GM12878 (cell line): Measurements from ENCODE around the gene IRAG1. TPM values are rescaled to one million over a fixed set of nuclear protein-coding genes. Genes with fewer than 3 reads are reported as not detected.

Experiments
- ATAC-seq: fragments of 200-7000 bp; cut with Tn5 transposase; 3 replicates; pipeline ENCODE4 v1.9.1; 2020; ENCODE audit warnings: mild to moderate bottlenecking, moderate library complexity
- BruUV-seq: library from RNA; stranded (reverse); fragments of 400-500 nt; replicated peaks from 2 replicates; lab custom pipeline; 2021; lab: Mats Ljungman, UMichigan
- CTCF ChIA-PET: fragments of 300-600 bp; sonication (Branson Sonifier 250); formaldehyde crosslinking; extraction: SDS; loops from one replicate; lab custom pipeline; 2021; ENCODE audit warnings: inconsistent platforms; lab: Yijun Ruan, JAX
- POLR2A ChIA-PET: fragments of 350-600 bp; formaldehyde crosslinking; extraction: SDS; loops from one replicate; lab custom pipeline; 2021; ENCODE audit warnings: inconsistent platforms; lab: Charles Lee
- RAD21 ChIA-PET: fragments of 300-600 bp; sonication (Branson Sonifier 250); formaldehyde crosslinking; loops from one replicate; lab custom pipeline; 2023; ENCODE audit warnings: antibody characterized with exemption; ENCODE audit not compliant: unreplicated experiment; lab: Charles Lee
- SMC1A ChIA-PET: fragments of 300-600 bp; sonication (Branson Sonifier 250); formaldehyde crosslinking; loops from one replicate; lab custom pipeline; 2023; ENCODE audit not compliant: unreplicated experiment, uncharacterized antibody; lab: Charles Lee
- DNase-seq: peaks from one replicate; pipeline ENCODE4 v3.0.0-alpha.2; 2011; ENCODE audit warnings: low read depth, low spot score
- FAIRE-seq: peaks from 3 replicates; lab custom pipeline; 2011; peaks lifted over from hg19 to GRCh38; lab: Jason Lieb, UNC
- H2AFZ ChIP-seq: 2 replicates; pipeline ENCODE4 v1.6.0; 2011; ENCODE audit warnings: low read depth, low read length, control low read depth; ENCODE audit not compliant: control insufficient read depth
- H3K27ac ChIP-seq: 2 replicates; pipeline ENCODE4 v1.5.1; 2011; ENCODE audit warnings: control low read depth; ENCODE audit not compliant: control insufficient read depth, insufficient read depth
- H3K27me3 ChIP-seq, 2 experiments: replicated peaks in 1 of 2; 2 replicates each; pipeline versions ENCODE4 v1.6.0 to v1.6.1; 2011; ENCODE audit warnings: low read length in 1 of 2; ENCODE audit not compliant: control insufficient read depth in 2 of 2, insufficient read depth in 2 of 2
- H3K36me3 ChIP-seq, 2 experiments: 2 replicates each; pipeline ENCODE4 v1.5.1; 2011; ENCODE audit warnings: low read length in 1 of 2; ENCODE audit not compliant: control insufficient read depth in 2 of 2, insufficient read depth in 2 of 2
- H3K4me1 ChIP-seq: 2 replicates; pipeline ENCODE4 v1.6.1; 2011; ENCODE audit warnings: mild to moderate bottlenecking, low read length, moderate library complexity, mixed read lengths; ENCODE audit not compliant: control insufficient read depth, insufficient read depth
- H3K4me2 ChIP-seq: 2 replicates; pipeline ENCODE4 v1.6.0; 2011; ENCODE audit warnings: control low read depth; ENCODE audit not compliant: control insufficient read depth, insufficient read depth
- H3K4me3 ChIP-seq: fragments of 200-600 bp; sonication (generic); 2 replicates; pipeline ENCODE4 v1.5.1; 2016
- H3K79me2 ChIP-seq: 2 replicates; pipeline ENCODE4 v1.6.0; 2011; ENCODE audit warnings: low read length; ENCODE audit not compliant: control insufficient read depth, insufficient read depth
- H3K9ac ChIP-seq: 2 replicates; pipeline ENCODE4 v1.8.0; 2011; ENCODE audit warnings: low read length, control low read depth, mixed read lengths; ENCODE audit not compliant: control insufficient read depth, insufficient read depth
- H3K9me3 ChIP-seq: replicated peaks from 3 replicates; pipeline ENCODE4 v1.5.1; 2011; ENCODE audit warnings: mild to moderate bottlenecking, low read length; ENCODE audit not compliant: control insufficient read depth, insufficient read depth
- H4K20me1 ChIP-seq: 2 replicates; pipeline ENCODE4 v1.6.0; 2011; ENCODE audit not compliant: control insufficient read depth, insufficient read depth
- ATF3 ChIP-seq: IDR thresholded peaks from 2 replicates; pipeline ENCODE4 v1.6.1; 2011; ENCODE audit warnings: low read depth, mild to moderate bottlenecking, low read length, moderate library complexity, borderline replicate concordance; ENCODE audit errors: extremely low read depth
- JUND ChIP-seq: IDR thresholded peaks from 2 replicates; pipeline ENCODE4 v1.6.1; 2012; ENCODE audit warnings: low read depth, mild to moderate bottlenecking, low read length, improper control_type of control experiment, moderate library complexity
- RB1 ChIP-seq: fragments of 450-650 bp; formaldehyde crosslinking; IDR thresholded peaks from 2 replicates; pipeline ENCODE4 v1.6.1; 2017; ENCODE audit warnings: mild to moderate bottlenecking, borderline replicate concordance
- SIX5 ChIP-seq: IDR thresholded peaks from 2 replicates; pipeline ENCODE4 v1.6.1; 2011; ENCODE audit warnings: mild to moderate bottlenecking, low read depth, low read length, moderate library complexity; ENCODE audit not compliant: severe bottlenecking
- USF1 ChIP-seq: IDR thresholded peaks from 2 replicates; pipeline ENCODE4 v1.6.1; 2011; ENCODE audit warnings: borderline replicate concordance, low read depth, mild to moderate bottlenecking, moderate library complexity, mixed read lengths, low read length; ENCODE audit not compliant: insufficient read depth; ENCODE audit errors: extremely low read length
- YBX1 ChIP-seq: fragments of 450-650 bp; IDR thresholded peaks from 2 replicates; pipeline ENCODE4 v1.6.1; 2016; ENCODE audit warnings: antibody characterized with exemption
- ZNF274 ChIP-seq: IDR thresholded peaks from one replicate; pipeline ENCODE4 v1.8.0; 2011; ENCODE audit not compliant: insufficient read length, insufficient read depth
- ZZZ3 ChIP-seq: IDR thresholded peaks from 2 replicates; pipeline ENCODE4 v1.6.1; 2011; ENCODE audit warnings: low read depth; ENCODE audit not compliant: control insufficient read depth, insufficient read length
- WGBS: methylation state at CpG from one replicate; pipeline ENCODE4 v1.1.6; 2016; ENCODE audit warnings: low lambda C conversion rate; ENCODE audit not compliant: insufficient replicate concordance, insufficient coverage; ENCODE audit errors: missing lambda C conversion rate; 5-methylcytosine and 5-hydroxymethylcytosine counted together
- in situ Hi-C: fragments of 300-500 bp; cut with MboI; formaldehyde crosslinking; loops from 9 replicates; pipeline ENCODE4 v1.14.3; 2018; ENCODE audit warnings: mixed read lengths
- intact Hi-C: fragments of 100-400 bp; cut with micrococcal nuclease; formaldehyde crosslinking; loops from one replicate; pipeline ENCODE4 v1.14.2; 2022; ENCODE audit not compliant: unreplicated experiment
- polyA plus RNA-seq, 11 experiments: library from polyadenylated mRNA; depleted of rRNA in 4 of 11; unstranded in 6 of 11; stranded (reverse) in 5 of 11; fragments of >200 nt; fragmentation: Nextera tagmentation in 4 of 11; fragmentation: Illumina TruSeq in 1 of 11; extraction: Ambion mirVana in 4 of 11; extraction: Trizol in 1 of 11; gene quantifications; 1 replicate in 1 of 11; 2 replicates in 10 of 11; pipeline versions ENCODE4 v1.2.1 to v1.2.3, GENCODE V29; 2011 to 2016; ENCODE audit warnings: inconsistent platforms in 2 of 11, missing spikeins in 2 of 11, low read depth in 1 of 11
- total RNA-seq, 4 experiments: library from RNA; depleted of rRNA in 3 of 4; stranded (reverse); fragments of >200 nt in 3 of 4; fragmentation: Illumina TruSeq in 1 of 4; extraction: Trizol in 1 of 4; gene quantifications; 2 replicates each; pipeline versions ENCODE4 v1.2.1 to v1.2.3, GENCODE V29; 2013 to 2021
- TF ChIP-seq, protein P1 (sequence below): fragments of 450-650 bp; IDR thresholded peaks from 2 replicates; pipeline ENCODE4 v1.6.1; 2017; ENCODE audit warnings: mild to moderate bottlenecking, moderate library complexity
- TF ChIP-seq, protein P2 (sequence below): fragments of 450-650 bp; formaldehyde crosslinking; IDR thresholded peaks from 2 replicates; pipeline ENCODE4 v1.4.0; 2022; ENCODE audit warnings: mild to moderate bottlenecking, moderate library complexity
- TF ChIP-seq, protein P3 (sequence below): fragments of 150-350 bp; IDR thresholded peaks from 2 replicates; pipeline ENCODE4 v1.6.1; 2016; ENCODE audit warnings: low read depth, low read length

The IRAG1 gene
- total and polyA plus RNA-seq, 10 of the 15 experiments (the other 5 are each of a cell fraction or from before 2014, with no cell fraction given) = 0.02 to 0.18 (median 0.06) TPM; not detected in 4

GRCh38 chr11:10730151-10730550, 36.6 kb upstream of the IRAG1 start:
- WGBS = 4% methylated on average over 3 of the region's 3 CpGs
- in situ Hi-C loops = loop anchor here (10.0 kb wide), 2 partner anchors 105 to 525 kb away; no protein-coding TSS in a partner anchor
- ChIA-PET CTCF (interaction anchor here (0.9 to 2.9 kb wide), 4 partner anchors 76 to 316 kb away, joined by 3 to 11 read pairs (median 6); no protein-coding TSS in a partner anchor), RAD21 (interaction anchor here (0.7 to 2.4 kb wide), 3 partner anchors 76 to 326 kb away, joined by 3 to 12 read pairs (median 3); no protein-coding TSS in a partner anchor), SMC1A (interaction anchor here (0.9 to 2.2 kb wide), 3 partner anchors 62 to 324 kb away, joined by 3 to 11 read pairs (median 5); no protein-coding TSS in a partner anchor), POLR2A (no interaction called here)
- DNase-seq (no peak), FAIRE-seq (no peak), ATAC-seq (no peak)
- Histone ChIP-seq H3K4me3 (no peak overlapping the region), H3K27ac (no peak overlapping the region), H3K9me3 (no peaks in the 10 kb centered on the region), H3K36me3 (no peaks in the 10 kb centered on the region), H3K4me1 (peaks cover 6% of the 10 kb centered on the region), H2AFZ (no peak overlapping the region), H3K9ac (no peak overlapping the region), H3K79me2 (no peaks in the 10 kb centered on the region), H3K27me3 (no peaks in the 10 kb centered on the region; a peak in 2 of 4 replicates), H3K4me2 (no peak overlapping the region), H4K20me1 (no peaks in the 10 kb centered on the region)
- intact Hi-C loops = no loop called here
- no TSS peak for BruUV-seq
- TF ChIP-seq RB1 = no peak
- TF ChIP-seq, protein P1, sequence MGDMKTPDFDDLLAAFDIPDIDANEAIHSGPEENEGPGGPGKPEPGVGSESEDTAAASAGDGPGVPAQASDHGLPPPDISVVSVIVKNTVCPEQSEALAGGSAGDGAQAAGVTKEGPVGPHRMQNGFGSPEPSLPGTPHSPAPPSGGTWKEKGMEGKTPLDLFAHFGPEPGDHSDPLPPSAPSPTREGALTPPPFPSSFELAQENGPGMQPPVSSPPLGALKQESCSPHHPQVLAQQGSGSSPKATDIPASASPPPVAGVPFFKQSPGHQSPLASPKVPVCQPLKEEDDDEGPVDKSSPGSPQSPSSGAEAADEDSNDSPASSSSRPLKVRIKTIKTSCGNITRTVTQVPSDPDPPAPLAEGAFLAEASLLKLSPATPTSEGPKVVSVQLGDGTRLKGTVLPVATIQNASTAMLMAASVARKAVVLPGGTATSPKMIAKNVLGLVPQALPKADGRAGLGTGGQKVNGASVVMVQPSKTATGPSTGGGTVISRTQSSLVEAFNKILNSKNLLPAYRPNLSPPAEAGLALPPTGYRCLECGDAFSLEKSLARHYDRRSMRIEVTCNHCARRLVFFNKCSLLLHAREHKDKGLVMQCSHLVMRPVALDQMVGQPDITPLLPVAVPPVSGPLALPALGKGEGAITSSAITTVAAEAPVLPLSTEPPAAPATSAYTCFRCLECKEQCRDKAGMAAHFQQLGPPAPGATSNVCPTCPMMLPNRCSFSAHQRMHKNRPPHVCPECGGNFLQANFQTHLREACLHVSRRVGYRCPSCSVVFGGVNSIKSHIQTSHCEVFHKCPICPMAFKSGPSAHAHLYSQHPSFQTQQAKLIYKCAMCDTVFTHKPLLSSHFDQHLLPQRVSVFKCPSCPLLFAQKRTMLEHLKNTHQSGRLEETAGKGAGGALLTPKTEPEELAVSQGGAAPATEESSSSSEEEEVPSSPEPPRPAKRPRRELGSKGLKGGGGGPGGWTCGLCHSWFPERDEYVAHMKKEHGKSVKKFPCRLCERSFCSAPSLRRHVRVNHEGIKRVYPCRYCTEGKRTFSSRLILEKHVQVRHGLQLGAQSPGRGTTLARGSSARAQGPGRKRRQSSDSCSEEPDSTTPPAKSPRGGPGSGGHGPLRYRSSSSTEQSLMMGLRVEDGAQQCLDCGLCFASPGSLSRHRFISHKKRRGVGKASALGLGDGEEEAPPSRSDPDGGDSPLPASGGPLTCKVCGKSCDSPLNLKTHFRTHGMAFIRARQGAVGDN = no peak
- no peak for TF ChIP-seq ZNF274
- TF ChIP-seq JUND = no peak
- no peak for TF ChIP-seq ZZZ3
- no peak for TF ChIP-seq SIX5
- TF ChIP-seq YBX1 = no peak
- TF ChIP-seq, protein P2, sequence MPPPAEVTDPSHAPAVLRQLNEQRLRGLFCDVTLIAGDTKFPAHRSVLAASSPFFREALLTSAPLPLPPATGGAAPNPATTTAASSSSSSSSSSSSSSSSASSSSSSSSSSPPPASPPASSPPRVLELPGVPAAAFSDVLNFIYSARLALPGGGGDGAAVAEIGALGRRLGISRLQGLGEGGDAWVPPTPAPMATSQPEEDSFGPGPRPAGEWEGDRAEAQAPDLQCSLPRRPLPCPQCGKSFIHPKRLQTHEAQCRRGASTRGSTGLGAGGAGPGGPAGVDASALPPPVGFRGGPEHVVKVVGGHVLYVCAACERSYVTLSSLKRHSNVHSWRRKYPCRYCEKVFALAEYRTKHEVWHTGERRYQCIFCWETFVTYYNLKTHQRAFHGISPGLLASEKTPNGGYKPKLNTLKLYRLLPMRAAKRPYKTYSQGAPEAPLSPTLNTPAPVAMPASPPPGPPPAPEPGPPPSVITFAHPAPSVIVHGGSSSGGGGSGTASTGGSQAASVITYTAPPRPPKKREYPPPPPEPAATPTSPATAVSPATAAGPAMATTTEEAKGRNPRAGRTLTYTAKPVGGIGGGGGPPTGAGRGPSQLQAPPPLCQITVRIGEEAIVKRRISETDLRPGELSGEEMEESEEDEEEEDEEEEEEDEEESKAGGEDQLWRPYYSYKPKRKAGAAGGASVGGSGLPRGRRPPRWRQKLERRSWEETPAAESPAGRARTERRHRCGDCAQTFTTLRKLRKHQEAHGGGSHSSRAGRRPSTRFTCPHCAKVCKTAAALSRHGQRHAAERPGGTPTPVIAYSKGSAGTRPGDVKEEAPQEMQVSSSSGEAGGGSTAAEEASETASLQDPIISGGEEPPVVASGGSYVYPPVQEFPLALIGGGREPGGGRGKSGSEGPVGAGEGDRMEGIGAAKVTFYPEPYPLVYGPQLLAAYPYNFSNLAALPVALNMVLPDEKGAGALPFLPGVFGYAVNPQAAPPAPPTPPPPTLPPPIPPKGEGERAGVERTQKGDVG (CRISPR knock-in tag) = no peak
- TF ChIP-seq ATF3 = no peak
- no peak for TF ChIP-seq USF1
- TF ChIP-seq, protein P3, sequence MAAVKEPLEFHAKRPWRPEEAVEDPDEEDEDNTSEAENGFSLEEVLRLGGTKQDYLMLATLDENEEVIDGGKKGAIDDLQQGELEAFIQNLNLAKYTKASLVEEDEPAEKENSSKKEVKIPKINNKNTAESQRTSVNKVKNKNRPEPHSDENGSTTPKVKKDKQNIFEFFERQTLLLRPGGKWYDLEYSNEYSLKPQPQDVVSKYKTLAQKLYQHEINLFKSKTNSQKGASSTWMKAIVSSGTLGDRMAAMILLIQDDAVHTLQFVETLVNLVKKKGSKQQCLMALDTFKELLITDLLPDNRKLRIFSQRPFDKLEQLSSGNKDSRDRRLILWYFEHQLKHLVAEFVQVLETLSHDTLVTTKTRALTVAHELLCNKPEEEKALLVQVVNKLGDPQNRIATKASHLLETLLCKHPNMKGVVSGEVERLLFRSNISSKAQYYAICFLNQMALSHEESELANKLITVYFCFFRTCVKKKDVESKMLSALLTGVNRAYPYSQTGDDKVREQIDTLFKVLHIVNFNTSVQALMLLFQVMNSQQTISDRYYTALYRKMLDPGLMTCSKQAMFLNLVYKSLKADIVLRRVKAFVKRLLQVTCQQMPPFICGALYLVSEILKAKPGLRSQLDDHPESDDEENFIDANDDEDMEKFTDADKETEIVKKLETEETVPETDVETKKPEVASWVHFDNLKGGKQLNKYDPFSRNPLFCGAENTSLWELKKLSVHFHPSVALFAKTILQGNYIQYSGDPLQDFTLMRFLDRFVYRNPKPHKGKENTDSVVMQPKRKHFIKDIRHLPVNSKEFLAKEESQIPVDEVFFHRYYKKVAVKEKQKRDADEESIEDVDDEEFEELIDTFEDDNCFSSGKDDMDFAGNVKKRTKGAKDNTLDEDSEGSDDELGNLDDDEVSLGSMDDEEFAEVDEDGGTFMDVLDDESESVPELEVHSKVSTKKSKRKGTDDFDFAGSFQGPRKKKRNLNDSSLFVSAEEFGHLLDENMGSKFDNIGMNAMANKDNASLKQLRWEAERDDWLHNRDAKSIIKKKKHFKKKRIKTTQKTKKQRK = no peak
